GM19438 (cell line): ENCODE results near the gene TEKTIP1.
"Not testable (repeated sequence)": the region's sequence is repeated elsewhere in the genome, so short reads cannot be mapped to it uniquely, and the experiment has no call there.

Source experiments
- ATAC-seq: cut with Tn5 transposase; IDR thresholded peaks from one replicate; pipeline ENCODE4 v1.9.1; 2021; ENCODE audit warnings: low read depth; ENCODE audit not compliant: unreplicated experiment

TEKTIP1 gene

DNA sequence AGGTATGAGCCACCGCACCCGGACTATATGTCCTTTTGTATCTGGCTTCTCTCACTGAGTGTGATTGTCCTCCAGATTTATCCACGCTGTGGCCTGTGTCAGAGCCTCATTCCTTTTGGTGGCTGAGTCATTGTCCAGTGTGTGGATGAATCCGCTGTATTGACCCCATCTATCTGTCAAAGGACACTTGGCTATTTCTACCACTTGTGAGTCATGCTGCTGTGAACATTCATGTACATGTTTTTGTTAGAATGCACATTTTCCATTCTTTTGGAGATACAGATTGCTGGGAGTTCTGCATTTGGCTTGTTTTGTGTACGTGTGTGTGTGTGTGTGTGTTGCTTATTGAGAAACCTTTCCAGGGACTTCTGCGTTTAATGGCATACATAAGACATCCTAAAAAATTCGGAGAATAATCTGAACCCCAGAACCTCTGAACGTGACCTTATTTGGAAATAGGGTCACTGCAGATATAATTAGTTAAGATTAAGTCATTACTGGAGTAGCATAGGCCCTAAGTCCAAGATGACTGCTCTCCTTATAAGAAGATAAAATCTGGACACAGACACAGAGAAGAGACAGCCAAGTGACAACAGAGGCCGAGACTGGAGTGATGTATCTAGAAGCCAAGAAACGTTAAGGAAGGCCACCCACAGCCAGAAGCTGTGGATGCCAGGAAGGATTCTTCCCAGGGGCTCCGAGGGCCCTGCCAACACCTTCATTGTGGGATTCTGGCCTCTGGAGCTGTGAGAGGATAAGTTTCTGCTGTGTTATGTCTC lies 41.4 kb downstream of the TEKTIP1 start:
- no peak for ATAC-seq

GRCh38 chr19:3581792-3582191 lies 42.8 kb downstream of the TEKTIP1 start:
- not testable (repeated sequence) for ATAC-seq

- not testable (repeated sequence) for ATAC-seq
These were observed 45.2 kb downstream of the TEKTIP1 start for GRCh38 chr19:3584036-3584802.

DNA sequence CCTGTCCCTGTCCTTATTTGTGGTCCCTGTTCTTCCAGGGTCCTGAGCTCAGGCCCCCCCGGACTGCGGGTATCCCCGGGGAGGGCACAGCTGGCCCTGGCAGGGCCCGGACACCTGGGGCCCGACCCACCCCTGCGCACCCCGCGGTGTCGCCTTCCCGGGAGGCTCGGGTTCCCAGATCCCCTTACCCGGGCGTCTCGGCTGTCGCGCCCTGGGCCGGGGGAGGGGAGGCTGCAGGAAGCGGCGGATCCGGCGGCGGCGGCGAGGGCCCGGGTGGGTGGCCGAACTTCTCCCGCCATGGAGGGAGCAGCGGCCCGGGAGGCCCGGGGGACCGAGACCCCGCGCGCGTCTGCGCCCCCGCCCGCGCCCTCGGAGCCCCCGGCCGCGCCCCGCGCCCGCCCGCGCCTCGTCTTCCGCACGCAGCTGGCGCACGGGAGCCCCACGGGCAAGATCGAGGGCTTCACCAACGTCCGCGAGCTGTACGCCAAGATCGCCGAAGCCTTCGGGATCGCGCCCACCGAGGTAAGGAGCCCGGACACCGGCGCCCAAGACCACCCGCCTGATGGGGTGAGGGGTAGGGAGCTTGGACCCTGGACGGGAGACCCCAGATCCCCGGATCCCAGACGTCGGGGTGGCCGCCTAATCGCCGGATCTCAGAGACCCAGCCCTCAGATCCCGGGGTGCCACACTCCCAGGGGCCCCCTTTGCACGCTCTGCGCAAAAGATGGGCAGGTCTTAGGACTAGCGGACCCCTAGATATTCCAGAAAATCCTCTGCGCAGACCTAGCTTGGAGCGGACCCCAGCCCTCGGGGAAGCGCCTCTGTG lies 46.5 kb downstream of the TEKTIP1 start, which contains the start of gene GIPC3:
Gene GIPC3, plus strand, starts transcription at position 178 of the 826 bp plus-strand sequence. Its CDS starts 120 bp downstream, at position 298.
- ATAC-seq = no peak

- no peak for ATAC-seq
These were observed 47.2 kb downstream of the TEKTIP1 start for GRCh38 chr19:3586127-3586626.

GRCh38 chr19:3586707-3587346 lies 47.9 kb downstream of the TEKTIP1 start:
- no peak for ATAC-seq

DNA sequence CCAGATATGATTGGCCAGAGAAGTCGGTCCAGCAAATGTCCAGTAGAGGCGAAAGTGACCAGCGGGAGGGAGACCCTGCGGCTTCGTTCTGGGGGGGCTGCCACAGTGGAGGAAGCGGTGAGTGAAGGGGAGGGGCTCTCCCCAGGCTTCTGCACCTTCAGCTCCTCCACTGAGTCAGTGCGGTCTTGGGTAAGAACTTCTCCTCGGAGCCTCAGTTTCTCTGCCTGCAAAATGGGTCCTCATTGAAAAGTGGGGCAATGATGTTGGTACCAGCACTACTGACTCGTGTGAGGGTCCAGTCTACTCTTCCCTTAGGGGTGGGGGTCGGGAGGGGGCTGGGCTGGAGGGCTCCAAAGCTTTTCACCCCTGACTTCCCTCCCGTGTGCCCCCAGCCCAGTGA lies 50.5 kb downstream of the TEKTIP1 start:
- ATAC-seq = no peak

- no peak for ATAC-seq
These were observed 51.0 kb downstream of the TEKTIP1 start for GRCh38 chr19:3589949-3590348.

- ATAC-seq = no peak
These were observed 52.2 kb downstream of the TEKTIP1 start for GRCh38 chr19:3590991-3591659.

DNA sequence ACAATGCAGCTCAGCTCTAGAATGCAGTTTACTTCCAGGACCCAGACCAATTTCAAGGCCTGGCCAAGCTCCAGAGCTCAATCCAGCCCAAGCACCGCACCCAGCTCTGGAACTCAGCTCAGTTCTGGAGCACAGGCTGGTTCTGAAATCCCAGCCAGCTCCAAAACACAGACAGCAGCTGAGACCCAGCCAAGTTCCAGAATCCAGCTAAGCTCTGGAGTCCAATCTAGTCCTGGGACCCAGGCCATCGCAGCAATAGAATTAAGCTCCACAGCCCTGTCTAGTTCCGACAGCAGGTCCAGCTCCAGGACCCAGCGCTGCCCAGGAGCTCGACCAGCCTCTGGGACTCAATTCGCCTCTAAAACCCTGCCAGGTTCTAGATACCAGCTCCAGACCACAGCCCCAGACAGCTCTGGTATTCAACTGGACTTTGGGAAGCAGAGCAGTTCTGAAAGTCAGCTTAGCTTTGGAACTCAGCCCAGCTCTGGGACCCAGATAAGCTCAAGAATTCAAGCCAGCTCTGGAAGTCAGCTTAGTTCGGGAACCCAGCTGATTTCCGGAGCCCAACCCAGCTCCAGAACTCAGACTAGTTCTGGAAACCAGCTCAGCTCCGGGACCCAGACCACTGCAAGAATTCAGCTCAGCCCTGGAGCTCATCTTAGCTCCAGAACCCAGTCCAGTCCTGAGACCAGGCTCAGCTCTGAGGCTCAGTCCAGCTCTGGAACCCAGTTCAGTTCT lies 53.1 kb downstream of the TEKTIP1 start:
- ATAC-seq = no peak

DNA sequence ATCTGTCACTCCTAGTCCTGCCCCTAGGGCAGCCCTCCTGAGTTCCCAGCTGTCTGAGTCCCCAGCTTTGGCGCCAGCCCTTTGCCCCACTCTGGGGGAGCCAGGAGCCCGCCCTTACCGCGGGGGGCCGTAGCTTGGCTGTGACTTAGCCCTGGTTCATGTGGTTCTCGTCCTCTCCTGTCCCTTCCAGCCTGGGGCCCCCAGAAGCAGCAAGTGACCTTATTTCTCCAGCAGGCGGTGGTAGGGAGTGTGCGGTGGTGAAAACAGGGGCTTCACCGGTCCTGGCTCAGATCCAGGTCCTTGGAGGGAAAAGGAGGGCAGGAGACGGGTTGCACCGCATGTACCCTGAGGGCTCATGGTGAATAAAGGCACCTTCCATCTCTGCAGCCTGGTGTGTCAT lies 54.2 kb downstream of the TEKTIP1 start:
- ATAC-seq = no peak
